Measurements from ENCODE around the gene GGCX. TPM values are rescaled to one million over a fixed set of nuclear protein-coding genes. Genes with fewer than 3 reads are reported as not detected.

GGCX gene
- total and polyA plus RNA-seq, 2 of the 13 experiments (the other 11 are each of a cell fraction or from before 2014, with no cell fraction given) = 72.5 to 103 TPM

DNA sequence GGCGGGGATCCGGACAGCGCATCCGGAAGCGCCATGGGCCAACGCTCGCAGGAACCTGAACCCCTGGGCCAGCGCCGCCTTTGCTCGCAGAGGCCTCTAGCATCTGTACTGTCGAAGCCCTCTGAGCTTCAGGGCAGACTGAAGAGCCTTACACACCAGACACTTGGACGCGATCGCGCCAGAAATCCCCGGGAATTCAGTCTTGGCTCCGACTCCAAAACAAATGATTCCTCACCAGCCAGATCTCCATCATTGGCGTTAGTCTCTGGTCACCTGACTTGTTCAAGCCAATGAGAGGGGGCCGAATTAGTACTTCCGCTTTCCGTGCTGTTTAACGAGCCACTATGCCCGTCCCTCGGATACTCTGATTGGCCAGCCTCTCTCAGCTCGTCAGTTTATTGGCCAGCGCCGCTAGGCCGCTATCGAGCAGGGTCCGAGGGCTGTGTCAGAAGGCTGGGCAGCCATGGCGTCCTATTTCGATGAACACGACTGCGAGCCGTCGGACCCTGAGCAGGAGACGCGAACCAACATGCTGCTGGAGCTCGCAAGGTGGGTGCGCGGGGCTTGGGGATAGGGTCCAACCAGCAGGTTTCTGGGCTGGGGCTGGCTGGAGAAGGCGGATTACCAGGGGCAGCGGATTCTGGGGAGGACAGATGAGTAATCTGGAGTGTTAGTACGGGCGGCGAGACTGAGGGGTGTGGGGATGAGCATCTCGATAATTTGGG is 34.2 kb upstream of the GGCX start, which contains the start of gene RNF181 (continued):
- TF ChIP-seq SOX13 (IDR thresholded peaks at IDR 0.05) (no peak), SOX13 (CRISPR knock-in tag; conservative IDR thresholded peaks at IDR 0.05 in 1 of 2, IDR thresholded peaks at IDR 0.05 in 1 of 2) (no peak), HDAC6 (IDR thresholded peaks at IDR 0.05; ENCODE audit: low read depth, low read length) (no peak), ZBTB39 (CRISPR knock-in tag; IDR thresholded peaks at IDR 0.05) (0 out of 2 replicates have a peak, but pooled peaks have one; percentile 45), PLSCR1 (CRISPR knock-in tag; IDR thresholded peaks at IDR 0.05; ENCODE audit: borderline replicate concordance) (0 out of 2 replicates have a peak, but pooled peaks have one; percentile 63), ZFX (CRISPR knock-in tag; IDR thresholded peaks at IDR 0.05; ENCODE audit: low read depth) (peak; percentile 89), HNF1B (CRISPR knock-in tag; IDR thresholded peaks at IDR 0.05) (peak; percentile 56), NR2F1 (CRISPR knock-in tag; IDR thresholded peaks at IDR 0.05) (no peak), TCF12 (IDR thresholded peaks at IDR 0.05) (no peak), TCF12 (CRISPR knock-in tag; IDR thresholded peaks at IDR 0.05) (no peak), RXRB (CRISPR knock-in tag; IDR thresholded peaks at IDR 0.05; ENCODE audit: borderline replicate concordance) (peak; percentile 61; the same call in 1 of the 2 replicates), ZNF678 (CRISPR knock-in tag; IDR thresholded peaks at IDR 0.05) (no peak), TSC22D2 (CRISPR knock-in tag; IDR thresholded peaks at IDR 0.05; ENCODE audit: borderline replicate concordance) (peak; percentile 35; the same call in 1 of the 2 replicates), PREB (CRISPR knock-in tag; IDR thresholded peaks at IDR 0.05) (no peak), ZNF761 (CRISPR knock-in tag; conservative IDR thresholded peaks at IDR 0.05) (no peak), CC2D1A (CRISPR knock-in tag; IDR thresholded peaks at IDR 0.05) (no peak), ZNF430 (CRISPR knock-in tag; IDR thresholded peaks at IDR 0.05) (peak; percentile 91; the same call in 1 of the 2 replicates)
- TF ChIP-seq, protein P1, sequence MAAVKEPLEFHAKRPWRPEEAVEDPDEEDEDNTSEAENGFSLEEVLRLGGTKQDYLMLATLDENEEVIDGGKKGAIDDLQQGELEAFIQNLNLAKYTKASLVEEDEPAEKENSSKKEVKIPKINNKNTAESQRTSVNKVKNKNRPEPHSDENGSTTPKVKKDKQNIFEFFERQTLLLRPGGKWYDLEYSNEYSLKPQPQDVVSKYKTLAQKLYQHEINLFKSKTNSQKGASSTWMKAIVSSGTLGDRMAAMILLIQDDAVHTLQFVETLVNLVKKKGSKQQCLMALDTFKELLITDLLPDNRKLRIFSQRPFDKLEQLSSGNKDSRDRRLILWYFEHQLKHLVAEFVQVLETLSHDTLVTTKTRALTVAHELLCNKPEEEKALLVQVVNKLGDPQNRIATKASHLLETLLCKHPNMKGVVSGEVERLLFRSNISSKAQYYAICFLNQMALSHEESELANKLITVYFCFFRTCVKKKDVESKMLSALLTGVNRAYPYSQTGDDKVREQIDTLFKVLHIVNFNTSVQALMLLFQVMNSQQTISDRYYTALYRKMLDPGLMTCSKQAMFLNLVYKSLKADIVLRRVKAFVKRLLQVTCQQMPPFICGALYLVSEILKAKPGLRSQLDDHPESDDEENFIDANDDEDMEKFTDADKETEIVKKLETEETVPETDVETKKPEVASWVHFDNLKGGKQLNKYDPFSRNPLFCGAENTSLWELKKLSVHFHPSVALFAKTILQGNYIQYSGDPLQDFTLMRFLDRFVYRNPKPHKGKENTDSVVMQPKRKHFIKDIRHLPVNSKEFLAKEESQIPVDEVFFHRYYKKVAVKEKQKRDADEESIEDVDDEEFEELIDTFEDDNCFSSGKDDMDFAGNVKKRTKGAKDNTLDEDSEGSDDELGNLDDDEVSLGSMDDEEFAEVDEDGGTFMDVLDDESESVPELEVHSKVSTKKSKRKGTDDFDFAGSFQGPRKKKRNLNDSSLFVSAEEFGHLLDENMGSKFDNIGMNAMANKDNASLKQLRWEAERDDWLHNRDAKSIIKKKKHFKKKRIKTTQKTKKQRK (IDR thresholded peaks at IDR 0.05; ENCODE audit: low read length) = no peak
- TF ChIP-seq, protein P2, sequence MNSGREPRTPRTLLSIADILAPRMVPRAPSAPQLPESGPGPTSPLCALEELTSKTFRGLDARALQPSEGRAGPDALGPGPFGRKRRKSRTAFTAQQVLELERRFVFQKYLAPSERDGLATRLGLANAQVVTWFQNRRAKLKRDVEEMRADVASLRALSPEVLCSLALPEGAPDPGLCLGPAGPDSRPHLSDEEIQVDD (CRISPR knock-in tag; IDR thresholded peaks at IDR 0.05; ENCODE audit: borderline replicate concordance) = no peak

Data from HepG2 (cell line).